Endothelial cell of umbilical vein (primary cell): ENCODE measurements around the gene ELAVL1. TPM values are rescaled to one million over a fixed set of nuclear protein-coding genes. Genes with fewer than 3 reads are reported as not detected.

Experiments
- BruUV-seq: library from RNA; stranded (reverse); fragments of 400-500 nt; replicated peaks from 2 replicates; lab custom pipeline; 2021; lab: Mats Ljungman, UMichigan
- CTCF ChIA-PET: fragments of 300-600, 350-600 bp; sonication (Branson Sonifier 250); formaldehyde crosslinking; loops from one replicate; lab custom pipeline; 2021; ENCODE audit warnings: antibody characterized with exemption, inconsistent platforms; lab: Charles Lee
- POLR2A ChIA-PET: fragments of 300-600, 350-600 bp; sonication (Branson Sonifier 250); formaldehyde crosslinking; loops from one replicate; lab custom pipeline; 2021; ENCODE audit warnings: antibody characterized with exemption, inconsistent platforms; lab: Charles Lee
- DNase-seq: peaks from one replicate; pipeline ENCODE4 v3.0.0-alpha.2; 2011; ENCODE audit warnings: low read depth, low spot score
- FAIRE-seq: peaks from 2 replicates; lab custom pipeline; 2011; peaks lifted over from hg19 to GRCh38; lab: Jason Lieb, UNC
- H2AFZ ChIP-seq: 2 replicates; pipeline ENCODE4 v1.6.0; 2012; ENCODE audit warnings: low read depth, low read length, control low read depth, inconsistent platforms
- H3K27ac ChIP-seq: 2 replicates; pipeline ENCODE4 v1.5.1; 2011; ENCODE audit warnings: low read depth, mild to moderate bottlenecking, control low read depth, low read length, moderate library complexity; ENCODE audit not compliant: insufficient read depth
- H3K27me3 ChIP-seq, 2 experiments: 2 replicates each; pipeline versions ENCODE4 v1.6.0 to v1.6.1; 2011; ENCODE audit warnings: low read length in 2 of 2, mixed read lengths in 1 of 2; ENCODE audit not compliant: control insufficient read depth in 2 of 2, insufficient read depth in 2 of 2
- H3K36me3 ChIP-seq, 2 experiments: 2 replicates in 1 of 2; 3 replicates in 1 of 2; pipeline ENCODE4 v1.5.1; 2011; ENCODE audit warnings: low read length in 2 of 2, mild to moderate bottlenecking in 1 of 2, moderate library complexity in 1 of 2; ENCODE audit not compliant: control insufficient read depth in 2 of 2, insufficient read depth in 2 of 2; ENCODE audit errors: extremely low read depth in 1 of 2
- H3K4me1 ChIP-seq: 3 replicates; pipeline ENCODE4 v1.5.1; 2011; ENCODE audit warnings: mild to moderate bottlenecking, low read length; ENCODE audit not compliant: control insufficient read depth, insufficient read depth; ENCODE audit errors: extremely low read depth
- H3K4me2 ChIP-seq: 2 replicates; pipeline ENCODE4 v1.6.1; 2011; ENCODE audit warnings: low read length, control low read depth, mixed read lengths; ENCODE audit not compliant: insufficient read depth
- H3K4me3 ChIP-seq, 3 experiments: fragments of 200-600 bp in 1 of 3; sonication (generic), shearing (Covaris generic) in 1 of 3; replicated peaks in 1 of 3; 2 replicates each; pipeline ENCODE4 v1.5.1; 2011 to 2016; ENCODE audit warnings: control low read depth in 3 of 3, low read length in 3 of 3, mild to moderate bottlenecking in 2 of 3, inconsistent platforms in 1 of 3, low read depth in 1 of 3, moderate library complexity in 1 of 3; ENCODE audit not compliant: insufficient read depth in 1 of 3
- H3K79me2 ChIP-seq: 2 replicates; pipeline ENCODE4 v1.6.0; 2012; ENCODE audit warnings: low read length, inconsistent platforms; ENCODE audit not compliant: control insufficient read depth, insufficient read depth
- H3K9ac ChIP-seq: replicated peaks from 2 replicates; pipeline ENCODE3; 2011; ENCODE audit warnings: low read length, control low read depth; ENCODE audit not compliant: insufficient read depth; ENCODE audit errors: extremely low read depth
- H3K9me1 ChIP-seq: replicated peaks from 3 replicates; pipeline ENCODE4 v1.6.0; 2011; ENCODE audit warnings: mild to moderate bottlenecking, low read length; ENCODE audit not compliant: control insufficient read depth, insufficient read depth; ENCODE audit errors: extremely low read depth
- H3K9me3 ChIP-seq: replicated peaks from 2 replicates; pipeline ENCODE4 v1.5.1; 2012; ENCODE audit warnings: low read length, inconsistent platforms; ENCODE audit not compliant: control insufficient read depth, insufficient read depth
- H4K20me1 ChIP-seq: replicated peaks from 2 replicates; pipeline ENCODE3; 2011; ENCODE audit warnings: mild to moderate bottlenecking, low read length; ENCODE audit not compliant: control insufficient read depth, insufficient read depth; ENCODE audit errors: extremely low read depth
- JUN ChIP-seq: IDR thresholded peaks from 2 replicates; pipeline ENCODE4 v1.6.1; 2011; ENCODE audit warnings: borderline replicate concordance, low read depth; ENCODE audit not compliant: insufficient read length, insufficient read depth
- MYC ChIP-seq: IDR thresholded peaks from one replicate; pipeline ENCODE4 v1.6.1; 2011; ENCODE audit warnings: mild to moderate bottlenecking, low read depth, low read length
- POLR2AphosphoS5 ChIP-seq: IDR thresholded peaks from 2 replicates; pipeline ENCODE4 v1.6.1; 2012; ENCODE audit warnings: low read depth, mild to moderate bottlenecking, control low read depth, low read length, moderate library complexity; ENCODE audit not compliant: insufficient read depth
- dilution Hi-C: fragments of 300-500 bp; cut with MboI; formaldehyde crosslinking; loops from one replicate; pipeline ENCODE4 v1.15.0; 2019; ENCODE audit warnings: low sequenced_read_pairs; ENCODE audit not compliant: extremely low pct_ligation_motif_present
- intact Hi-C: fragments of 100-400 bp; cut with micrococcal nuclease; formaldehyde crosslinking; loops from one replicate; pipeline ENCODE4 v1.10.0; 2022
- polyA plus RNA-seq, 4 experiments: library from polyadenylated mRNA; depleted of rRNA in 3 of 4; stranded (reverse) in 3 of 4; unstranded in 1 of 4; fragments of >200 nt; gene quantifications; 2 replicates each; pipeline versions ENCODE4 v1.2.1 to v1.2.3, GENCODE V29; 2011 to 2012; ENCODE audit warnings: missing spikeins in 1 of 4
- total RNA-seq: library from RNA; stranded (reverse); gene quantifications from 2 replicates; pipeline ENCODE4 v1.2.3, GENCODE V29; 2021
- TF ChIP-seq, protein P1 (sequence below): IDR thresholded peaks from 2 replicates; pipeline ENCODE4 v1.6.1; 2011; ENCODE audit not compliant: insufficient read depth, insufficient read length
- TF ChIP-seq, protein P2 (sequence below), 2 donors: IDR thresholded peaks; 1 replicate in 1 of 2; 2 replicates in 1 of 2; pipeline ENCODE4 v1.5.1; 2011; ENCODE audit warnings: low read length in 2 of 2, mild to moderate bottlenecking in 2 of 2, moderate library complexity in 2 of 2, control low read depth in 1 of 2, inconsistent platforms in 1 of 2, low read depth in 1 of 2; ENCODE audit not compliant: insufficient read depth in 1 of 2; ENCODE audit errors: extremely low read depth in 1 of 2

Gene ELAVL1
- total and polyA plus RNA-seq, 2 donors (not counting 3 experiments of a cell fraction or from before 2014, with no cell fraction given) = 46.8 to 134 TPM

DNA sequence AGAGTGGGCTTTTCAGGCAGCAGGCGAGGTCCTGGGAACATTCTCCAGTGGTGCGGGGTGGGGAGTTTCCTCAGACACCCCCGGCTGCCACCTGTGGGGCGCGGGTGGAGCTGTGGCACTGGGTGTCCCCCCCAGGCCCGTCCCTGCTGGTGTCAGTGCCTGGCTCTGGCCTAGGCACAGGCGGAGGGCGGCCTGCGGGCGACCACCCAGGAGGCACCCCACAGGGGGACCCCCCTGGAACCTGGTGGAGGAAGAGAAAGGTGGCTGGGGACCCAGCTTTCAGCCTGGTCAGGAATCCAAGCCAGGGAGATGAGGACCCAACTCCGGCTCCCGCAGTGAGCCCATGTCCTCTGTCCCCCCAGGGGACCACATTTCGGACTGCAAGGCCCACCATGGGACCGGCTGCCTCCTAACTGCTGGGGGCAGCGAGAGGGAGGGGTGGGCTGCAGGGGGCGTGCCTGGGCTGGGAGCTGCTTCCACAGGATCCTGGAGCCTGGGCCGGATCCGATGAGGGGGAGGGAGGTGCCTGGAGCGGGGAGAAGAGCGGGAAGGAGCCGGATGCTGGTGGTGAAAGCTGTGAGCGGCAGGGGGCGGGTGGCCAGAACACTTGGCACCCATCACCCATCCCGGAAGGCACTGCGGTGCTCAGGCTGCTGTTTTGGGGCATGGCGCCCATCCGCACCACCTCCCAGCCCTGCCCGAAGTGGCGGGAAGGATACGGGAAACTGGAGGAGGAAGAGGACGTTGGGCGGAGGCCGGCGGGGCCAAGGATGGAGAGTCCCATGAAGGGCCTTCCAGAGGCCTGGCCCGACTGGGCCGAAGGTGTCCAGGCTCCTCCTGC lies 74.0 kb downstream of the ELAVL1 start:
- Histone ChIP-seq H2AFZ (no peak overlapping the region), H4K20me1 (no peaks in the 10 kb centered on the region), H3K36me3 (peaks cover 8 to 50% of the 10 kb centered on the region in 2 experiments), H3K4me3 (no peak overlapping the region), H3K4me2 (no peak overlapping the region), H3K9me3 (no peaks in the 10 kb centered on the region), H3K9me1 (no peaks in the 10 kb centered on the region), H3K27ac (no peak overlapping the region), H3K79me2 (no peaks in the 10 kb centered on the region), H3K4me1 (peaks cover 14% of the 10 kb centered on the region), H3K9ac (no peak overlapping the region), H3K27me3 (no peaks in the 10 kb centered on the region)
- no TSS peak for BruUV-seq
- intact Hi-C loops (no loop called here), dilution Hi-C loops (no loop called here)
- TF ChIP-seq, protein P1, sequence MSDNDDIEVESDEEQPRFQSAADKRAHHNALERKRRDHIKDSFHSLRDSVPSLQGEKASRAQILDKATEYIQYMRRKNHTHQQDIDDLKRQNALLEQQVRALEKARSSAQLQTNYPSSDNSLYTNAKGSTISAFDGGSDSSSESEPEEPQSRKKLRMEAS = no peak
- no peak for TF ChIP-seq MYC
- TF ChIP-seq JUN = no peak
- TF ChIP-seq POLR2AphosphoS5 = no peak
- TF ChIP-seq, protein P2, sequence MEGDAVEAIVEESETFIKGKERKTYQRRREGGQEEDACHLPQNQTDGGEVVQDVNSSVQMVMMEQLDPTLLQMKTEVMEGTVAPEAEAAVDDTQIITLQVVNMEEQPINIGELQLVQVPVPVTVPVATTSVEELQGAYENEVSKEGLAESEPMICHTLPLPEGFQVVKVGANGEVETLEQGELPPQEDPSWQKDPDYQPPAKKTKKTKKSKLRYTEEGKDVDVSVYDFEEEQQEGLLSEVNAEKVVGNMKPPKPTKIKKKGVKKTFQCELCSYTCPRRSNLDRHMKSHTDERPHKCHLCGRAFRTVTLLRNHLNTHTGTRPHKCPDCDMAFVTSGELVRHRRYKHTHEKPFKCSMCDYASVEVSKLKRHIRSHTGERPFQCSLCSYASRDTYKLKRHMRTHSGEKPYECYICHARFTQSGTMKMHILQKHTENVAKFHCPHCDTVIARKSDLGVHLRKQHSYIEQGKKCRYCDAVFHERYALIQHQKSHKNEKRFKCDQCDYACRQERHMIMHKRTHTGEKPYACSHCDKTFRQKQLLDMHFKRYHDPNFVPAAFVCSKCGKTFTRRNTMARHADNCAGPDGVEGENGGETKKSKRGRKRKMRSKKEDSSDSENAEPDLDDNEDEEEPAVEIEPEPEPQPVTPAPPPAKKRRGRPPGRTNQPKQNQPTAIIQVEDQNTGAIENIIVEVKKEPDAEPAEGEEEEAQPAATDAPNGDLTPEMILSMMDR (IDR thresholded peaks at IDR 0.05; ENCODE audit: extremely low read depth in 1 of 2, insufficient read depth in 1 of 2, low read depth in 1 of 2, low read length in 2 of 2) = no peak
- DNase-seq (no peak), FAIRE-seq (no peak)
- POLR2A ChIA-PET = interaction anchor here (1.6 kb wide), 1 partner anchor 13 kb away, joined by 11 read pairs; the partner anchor contains the start of gene TIMM44
- CTCF ChIA-PET = interaction anchor here (1.6 to 3.9 kb wide), 2 partner anchors 11 to 12 kb away, joined by 7 to 41 read pairs; partner anchors contain the start of genes SNAPC2 and TIMM44
